ENCODE data around the gene ST8SIA1.
"Not testable (repeated sequence)": the region's sequence is repeated elsewhere in the genome, so short reads cannot be mapped to it uniquely, and the experiment has no call there.

ST8SIA1 gene

DNA sequence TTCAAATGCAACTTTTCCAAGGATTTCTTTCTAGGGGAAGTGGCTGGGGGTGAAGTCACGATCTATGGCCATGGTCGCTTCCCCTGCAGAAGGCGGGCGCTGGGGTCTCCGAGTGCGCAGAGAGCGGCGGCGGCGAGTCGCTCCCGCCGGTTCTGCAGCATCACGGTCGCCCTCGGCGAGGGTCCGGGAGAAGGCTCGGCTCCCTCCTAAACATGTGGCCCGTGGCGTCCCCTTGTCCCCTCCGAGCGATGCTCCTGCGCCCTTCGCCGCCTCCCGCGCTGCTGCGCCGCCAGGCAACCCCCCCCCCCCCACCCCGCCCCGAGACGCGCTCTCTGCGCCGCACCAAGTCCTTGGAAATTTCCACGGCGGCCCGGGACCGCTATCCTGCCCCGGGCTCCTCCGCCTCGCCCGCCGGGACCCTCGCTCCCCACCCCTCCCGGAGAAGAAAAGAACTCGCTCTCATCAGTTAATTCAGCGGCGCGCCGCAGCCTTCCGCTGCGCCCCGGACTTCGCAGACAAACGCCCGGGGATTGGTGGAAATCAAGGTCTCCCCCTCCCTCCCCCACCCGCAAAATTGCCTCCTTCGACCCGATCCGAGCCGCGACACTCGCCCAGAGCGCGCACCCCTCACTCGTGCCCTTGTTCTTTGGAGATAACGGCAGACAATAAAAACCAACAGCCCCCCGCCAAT is at the start of gene ST8SIA1:
ST8SIA1 (minus strand) TSS at position 298 of the 691 bp plus-strand sequence. CDS start 475 bp downstream, outside the sequence.
- DNase-seq: no peak

GRCh38 chr12:22380031-22380430 is 45.5 kb upstream of the ST8SIA1 start:
- DNase-seq: no peak

- DNase-seq: no peak
Measured at GRCh38 chr12:22377731-22378496, 43.4 kb upstream of the ST8SIA1 start.

GRCh38 chr12:22376596-22377150 is 42.2 kb upstream of the ST8SIA1 start:
- not testable (repeated sequence) for DNase-seq

- no peak for DNase-seq
Measured at GRCh38 chr12:22374508-22374907, 40.0 kb upstream of the ST8SIA1 start.

- no peak for DNase-seq
Measured at GRCh38 chr12:22372277-22372837, 37.9 kb upstream of the ST8SIA1 start.

GRCh38 chr12:22366181-22366580 is 31.7 kb upstream of the ST8SIA1 start:
- no peak for DNase-seq

DNA sequence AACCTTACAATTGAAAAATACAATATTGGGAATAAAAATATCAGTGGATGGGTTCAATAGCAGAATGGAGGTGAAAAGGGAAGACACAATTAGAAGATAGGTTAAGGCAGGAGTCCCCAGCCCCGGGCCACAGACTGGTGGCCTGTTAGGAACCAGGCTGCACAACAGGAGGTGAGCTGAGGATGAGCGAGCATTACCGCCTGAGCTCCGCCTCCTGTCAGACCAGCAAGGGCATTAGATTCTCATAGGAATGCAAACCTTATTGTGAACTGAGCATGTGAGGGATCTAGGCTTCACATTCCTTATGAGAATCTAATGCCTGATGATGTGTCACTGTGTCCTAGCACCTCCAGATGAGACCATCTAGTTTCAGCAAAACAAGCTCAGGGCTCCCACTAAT is 27.3 kb upstream of the ST8SIA1 start:
- DNase-seq: no peak

- DNase-seq: no peak
Measured at GRCh38 chr12:22360774-22361173, 26.3 kb upstream of the ST8SIA1 start.

- no peak for DNase-seq
Measured at GRCh38 chr12:22357531-22357930, 23.0 kb upstream of the ST8SIA1 start.

DNA sequence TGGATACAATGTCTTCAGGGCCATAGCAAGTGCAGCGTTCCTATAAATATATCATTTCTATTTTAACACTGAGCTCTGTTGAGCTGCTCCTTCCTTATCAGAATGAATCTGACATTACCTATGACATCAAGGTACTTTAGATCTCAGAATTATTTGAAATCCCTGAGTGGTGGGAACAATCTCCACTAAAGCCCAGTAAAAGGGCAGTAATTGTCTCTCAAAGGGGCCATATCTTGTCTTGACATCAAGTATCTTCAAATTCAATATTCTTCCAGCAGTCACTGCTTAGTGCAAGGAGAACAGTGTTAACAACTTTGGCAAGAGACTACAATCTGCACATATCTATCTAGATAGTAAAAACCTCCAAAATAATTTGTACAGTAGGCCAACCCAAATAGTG is 21.7 kb upstream of the ST8SIA1 start:
- no peak for DNase-seq

GRCh38 chr12:22355011-22355580 is 20.6 kb upstream of the ST8SIA1 start:
- no peak for DNase-seq

- DNase-seq: no peak
Measured at GRCh38 chr12:22353615-22354325, 19.3 kb upstream of the ST8SIA1 start.

GRCh38 chr12:22350886-22351285 is 16.4 kb upstream of the ST8SIA1 start:
- no peak for DNase-seq

- DNase-seq: no peak
Measured at GRCh38 chr12:22348208-22348607, 13.7 kb upstream of the ST8SIA1 start.

DNA sequence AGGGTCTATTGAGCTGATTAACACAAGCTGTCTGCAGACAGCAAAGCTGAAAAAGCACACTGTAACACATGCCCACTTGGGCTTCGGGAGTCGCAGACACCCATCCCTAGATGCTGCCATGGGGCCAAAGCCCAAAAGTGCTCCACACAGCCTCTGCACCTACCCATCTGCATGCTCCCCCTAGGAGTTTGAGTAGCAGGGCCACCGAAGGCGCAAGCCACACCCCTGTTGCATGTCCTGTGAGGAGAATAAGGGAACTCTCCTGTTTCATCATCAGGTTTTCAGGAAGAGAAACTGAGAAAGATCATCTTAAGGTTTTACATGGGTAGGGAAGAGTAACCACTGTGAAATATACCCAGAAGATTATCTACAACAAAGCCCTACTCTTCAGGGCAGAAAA is 5.6 kb upstream of the ST8SIA1 start:
- no peak for DNase-seq

GRCh38 chr12:22339691-22340090 is 5.2 kb upstream of the ST8SIA1 start:
- no peak for DNase-seq

DNA sequence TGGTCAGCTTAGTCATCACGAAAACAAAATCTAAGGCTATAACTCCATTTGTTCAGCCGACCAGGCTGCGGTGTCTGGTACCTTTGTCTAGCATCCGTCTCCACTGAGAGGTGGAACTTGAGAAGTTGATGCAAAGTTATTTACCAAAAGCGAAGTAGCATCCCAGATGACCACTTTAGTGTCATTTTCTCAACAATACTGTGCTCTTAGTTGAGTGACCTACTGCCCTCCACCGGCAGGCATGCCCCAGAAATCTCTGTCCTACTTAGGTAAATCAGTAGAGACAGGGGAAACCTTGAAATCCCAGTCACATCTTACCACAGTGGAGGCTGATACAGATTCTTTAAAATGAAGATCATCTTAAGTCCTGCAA is 1.3 kb upstream of the ST8SIA1 start:
- DNase-seq: no peak

GRCh38 chr12:22333713-22334409 is 646 bp downstream of the ST8SIA1 start:
- DNase-seq: no peak

GRCh38 chr12:22333186-22333712 is 1.3 kb downstream of the ST8SIA1 start:
- DNase-seq: no peak

DNA sequence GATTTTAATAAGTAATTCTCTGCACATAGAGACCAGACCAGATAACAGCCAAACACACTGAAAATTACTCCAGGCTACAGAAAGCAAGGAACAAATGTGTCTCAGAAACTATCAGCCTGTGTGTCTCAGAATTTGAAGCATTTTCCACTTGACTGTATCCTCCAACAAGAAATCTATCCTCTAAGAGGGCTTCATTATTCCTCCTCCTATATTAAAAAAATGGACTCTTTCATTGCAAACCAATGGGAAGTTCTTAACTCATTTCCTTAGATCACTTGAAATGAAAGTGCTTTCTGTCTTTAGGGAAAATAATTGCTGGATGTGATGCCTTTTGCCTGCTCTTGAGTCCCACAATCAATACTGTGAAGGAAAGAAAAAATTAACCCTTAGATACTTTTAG is 2.3 kb downstream of the ST8SIA1 start:
- no peak for DNase-seq

DNA sequence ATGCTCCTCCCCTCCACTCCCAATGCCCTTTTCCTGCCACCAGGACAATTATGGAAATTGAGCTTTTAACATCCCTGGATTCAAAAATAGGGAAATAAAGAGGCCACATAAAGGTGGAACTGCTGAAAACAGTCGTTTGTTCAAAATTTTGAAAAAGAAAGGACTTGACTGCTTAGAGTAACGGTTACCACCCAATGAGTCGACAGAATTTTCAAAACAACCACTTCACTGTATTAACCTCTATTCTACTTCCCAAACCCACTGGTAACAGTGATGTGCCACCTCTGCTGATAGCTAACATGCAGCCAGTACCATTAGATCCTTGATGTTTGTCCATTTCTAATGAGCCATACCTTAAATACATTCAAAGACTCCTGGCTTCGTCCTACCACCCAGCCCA is 4.9 kb downstream of the ST8SIA1 start:
- DNase-seq: no peak
